H1 (cell line): Measurements from ENCODE around the gene NDC80. TPM values are rescaled to one million over a fixed set of nuclear protein-coding genes. Genes with fewer than 3 reads are reported as not detected.

Experiments used
- CTCF ChIA-PET: fragments of 300-600 bp; sonication (Branson Sonifier 250); formaldehyde crosslinking; loops from one replicate; lab custom pipeline; 2021; ENCODE audit not compliant: partially characterized antibody; lab: Charles Lee
- POLR2A ChIA-PET: fragments of 300-600 bp; sonication (Branson Sonifier 250); formaldehyde crosslinking; loops from one replicate; lab custom pipeline; 2021; ENCODE audit warnings: inconsistent platforms; ENCODE audit not compliant: partially characterized antibody; lab: Charles Lee
- DNase-seq, 2 experiments: peaks; one replicate each; pipeline versions ENCODE4 v3.0.0 to v3.0.0-alpha.2; 2010 to 2022; ENCODE audit warnings: low spot score in 2 of 2, low read depth in 1 of 2, mixed read lengths in 1 of 2
- FAIRE-seq: peaks from 2 replicates; lab custom pipeline; 2011; peaks lifted over from hg19 to GRCh38; lab: Jason Lieb, UNC
- H2AFZ ChIP-seq: 2 replicates; pipeline ENCODE4 v1.8.1; 2012; ENCODE audit warnings: low read length, inconsistent platforms
- H2AK5ac ChIP-seq: 2 replicates; pipeline ENCODE4 v1.6.1; 2013; ENCODE audit warnings: low read depth, low read length
- H2BK120ac ChIP-seq: replicated peaks from 2 replicates; pipeline ENCODE3; 2013; ENCODE audit warnings: low read depth, low read length, inconsistent platforms
- H2BK12ac ChIP-seq: 2 replicates; pipeline ENCODE4 v1.6.1; 2013; ENCODE audit warnings: low read depth, low read length
- H2BK15ac ChIP-seq: 2 replicates; pipeline ENCODE4 v1.6.1; 2013; ENCODE audit warnings: low read length
- H2BK20ac ChIP-seq: 2 replicates; pipeline ENCODE4 v1.6.1; 2013; ENCODE audit warnings: low read length
- H2BK5ac ChIP-seq: 2 replicates; pipeline ENCODE4 v1.6.1; 2013; ENCODE audit warnings: low read depth, low read length
- H3K14ac ChIP-seq: 2 replicates; pipeline ENCODE4 v1.6.1; 2013; ENCODE audit warnings: inconsistent platforms; ENCODE audit not compliant: insufficient read length
- H3K18ac ChIP-seq: 2 replicates; pipeline ENCODE4 v1.6.1; 2013; ENCODE audit warnings: low read length; ENCODE audit errors: extremely low read depth
- H3K23ac ChIP-seq: 2 replicates; pipeline ENCODE4 v1.6.1; 2013; ENCODE audit warnings: inconsistent platforms; ENCODE audit not compliant: insufficient read length
- H3K23me2 ChIP-seq: 2 replicates; pipeline ENCODE4 v1.6.1; 2013; ENCODE audit warnings: low read depth, low read length
- H3K27ac ChIP-seq: 2 replicates; pipeline ENCODE4 v1.6.1; 2011; ENCODE audit warnings: low read depth, low read length, inconsistent platforms
- H3K27me3 ChIP-seq, 4 experiments: replicated peaks in 1 of 4; 1 replicate in 1 of 4; 2 replicates in 3 of 4; pipeline versions ENCODE4 v1.6.1 to v1.8.1; 2011 to 2013; ENCODE audit warnings: low read length in 3 of 4, mild to moderate bottlenecking in 3 of 4, inconsistent platforms in 2 of 4, mixed read lengths in 2 of 4, moderate library complexity in 1 of 4; ENCODE audit not compliant: control insufficient read depth in 3 of 4, insufficient read depth in 3 of 4; ENCODE audit errors: extremely low read depth in 1 of 4
- H3K36me3 ChIP-seq, 4 experiments: 2 replicates each; pipeline versions ENCODE4 v1.6.1 to v1.8.1; 2011 to 2013; ENCODE audit warnings: mild to moderate bottlenecking in 4 of 4, low read length in 3 of 4, moderate library complexity in 2 of 4, control low read depth in 1 of 4, inconsistent platforms in 1 of 4; ENCODE audit not compliant: insufficient read depth in 4 of 4, control insufficient read depth in 2 of 4
- H3K4ac ChIP-seq: replicated peaks from 2 replicates; pipeline ENCODE3; 2013; ENCODE audit warnings: low read length, low read depth, mixed read lengths, inconsistent platforms; ENCODE audit not compliant: insufficient read length
- H3K4me1 ChIP-seq, 4 experiments: replicated peaks in 1 of 4; 1 replicate in 1 of 4; 2 replicates in 3 of 4; pipeline versions ENCODE4 v1.6.1 to v1.8.1; 2011 to 2013; ENCODE audit warnings: low read length in 3 of 4, inconsistent platforms in 2 of 4, mixed read lengths in 1 of 4; ENCODE audit not compliant: insufficient read depth in 4 of 4, control insufficient read depth in 3 of 4
- H3K4me2 ChIP-seq, 2 experiments: 2 replicates each; pipeline versions ENCODE4 v1.6.1 to v1.8.1; 2011 to 2013; ENCODE audit warnings: low read depth in 2 of 2, low read length in 2 of 2, control low read depth in 1 of 2, inconsistent platforms in 1 of 2, mild to moderate bottlenecking in 1 of 2; ENCODE audit not compliant: insufficient read depth in 1 of 2
- H3K4me3 ChIP-seq, 4 experiments: fragments of 200-600, 300-600 bp in 1 of 4; sonication (generic), shearing (Covaris generic), sonication (Bioruptor Twin) in 1 of 4; 2 replicates each; pipeline versions ENCODE4 v1.5.1 to v1.8.1; 2011 to 2016; ENCODE audit warnings: low read length in 4 of 4, low read depth in 3 of 4, control low read depth in 2 of 4, inconsistent platforms in 2 of 4, mild to moderate bottlenecking in 2 of 4, mixed read lengths in 1 of 4, moderate library complexity in 1 of 4; ENCODE audit not compliant: insufficient read depth in 2 of 4; ENCODE audit errors: extremely low read depth in 1 of 4
- H3K56ac ChIP-seq: replicated peaks from 2 replicates; pipeline ENCODE3; 2013; ENCODE audit warnings: low read depth, mild to moderate bottlenecking, mixed read lengths, low read length, inconsistent platforms; ENCODE audit not compliant: insufficient read length
- H3K79me1 ChIP-seq: 2 replicates; pipeline ENCODE4 v1.6.1; 2013; ENCODE audit warnings: low read depth, low read length, control low read depth
- H3K79me2 ChIP-seq, 2 experiments: 2 replicates each; pipeline versions ENCODE4 v1.6.1 to v1.8.1; 2012 to 2013; ENCODE audit warnings: low read length in 2 of 2, mild to moderate bottlenecking in 2 of 2, inconsistent platforms in 1 of 2; ENCODE audit not compliant: insufficient read depth in 2 of 2, control insufficient read depth in 1 of 2
- H3K9ac ChIP-seq, 4 experiments: replicated peaks in 1 of 4; 1 replicate in 1 of 4; 2 replicates in 3 of 4; pipeline versions ENCODE4 v1.6.1 to v1.8.1; 2011 to 2013; ENCODE audit warnings: low read depth in 3 of 4, low read length in 3 of 4, control low read depth in 2 of 4, mild to moderate bottlenecking in 2 of 4, moderate library complexity in 2 of 4, inconsistent platforms in 1 of 4; ENCODE audit errors: extremely low read depth in 1 of 4
- H3K9me3 ChIP-seq, 2 experiments: 2 replicates each; pipeline versions ENCODE4 v1.6.1 to v1.8.1; 2012 to 2013; ENCODE audit warnings: mild to moderate bottlenecking in 2 of 2, moderate library complexity in 2 of 2, control low read depth in 1 of 2, inconsistent platforms in 1 of 2, low read depth in 1 of 2, low read length in 1 of 2, mixed read lengths in 1 of 2; ENCODE audit not compliant: insufficient read depth in 2 of 2
- H4K20me1 ChIP-seq, 2 experiments: replicated peaks in 1 of 2; 2 replicates each; pipeline versions ENCODE3 to v1.8.1; 2011 to 2013; ENCODE audit warnings: inconsistent platforms in 2 of 2, low read length in 2 of 2, mild to moderate bottlenecking in 1 of 2; ENCODE audit not compliant: insufficient read depth in 2 of 2, control insufficient read depth in 1 of 2
- H4K5ac ChIP-seq: 2 replicates; pipeline ENCODE4 v1.6.1; 2013; ENCODE audit warnings: low read length, low read depth, mixed read lengths, inconsistent platforms; ENCODE audit not compliant: insufficient read length
- H4K8ac ChIP-seq: 2 replicates; pipeline ENCODE4 v1.8.0; 2013; ENCODE audit warnings: mild to moderate bottlenecking, moderate library complexity, low read length, inconsistent platforms; ENCODE audit not compliant: insufficient read depth; ENCODE audit errors: extremely low read depth
- H4K91ac ChIP-seq: replicated peaks from 2 replicates; pipeline ENCODE3; 2013; ENCODE audit warnings: low read length, mixed read lengths, inconsistent platforms; ENCODE audit not compliant: insufficient read length
- BRCA1 ChIP-seq: IDR thresholded peaks from 2 replicates; pipeline ENCODE4 v1.6.1; 2012; ENCODE audit warnings: low read depth, low read length, improper control_type of control experiment
- HDAC6 ChIP-seq: IDR thresholded peaks from one replicate; pipeline ENCODE4 v1.7.1; 2012; ENCODE audit warnings: low read depth, mild to moderate bottlenecking, inconsistent platforms, low read length, moderate library complexity
- JUN ChIP-seq: IDR thresholded peaks from 2 replicates; pipeline ENCODE4 v1.6.1; 2011; ENCODE audit warnings: low read depth, mild to moderate bottlenecking, improper control_type of control experiment, low read length
- POLR2AphosphoS5 ChIP-seq: IDR thresholded peaks from 2 replicates; pipeline ENCODE4 v1.6.1; 2011; ENCODE audit warnings: low read depth, low read length
- POU5F1 ChIP-seq: IDR thresholded peaks from 2 replicates; pipeline ENCODE4 v1.6.1; 2011; ENCODE audit warnings: low read depth, mild to moderate bottlenecking, low read length, moderate library complexity
- RAD21 ChIP-seq, 2 experiments: IDR thresholded peaks in 1 of 2; conservative IDR thresholded peaks in 1 of 2; 2 replicates each; pipeline ENCODE4 v1.6.1; 2011; ENCODE audit warnings: low read depth in 2 of 2, low read length in 2 of 2, improper control_type of control experiment in 1 of 2, inconsistent platforms in 1 of 2, mild to moderate bottlenecking in 1 of 2, moderate library complexity in 1 of 2
- RXRA ChIP-seq: IDR thresholded peaks from 2 replicates; pipeline ENCODE4 v1.6.1; 2011; ENCODE audit warnings: low read depth, mild to moderate bottlenecking, low read length, moderate library complexity; ENCODE audit not compliant: insufficient read depth
- SIX5 ChIP-seq: IDR thresholded peaks from 2 replicates; pipeline ENCODE4 v1.6.1; 2011; ENCODE audit warnings: mild to moderate bottlenecking, low read depth, low read length
- SP1 ChIP-seq: IDR thresholded peaks from 2 replicates; pipeline ENCODE4 v1.6.1; 2011; ENCODE audit warnings: low read depth, low read length
- TEAD4 ChIP-seq: IDR thresholded peaks from 2 replicates; pipeline ENCODE4 v1.6.1; 2012; ENCODE audit warnings: low read depth, low read length, inconsistent platforms, mixed read lengths
- WGBS, 2 experiments: shearing (Covaris generic) in 1 of 2; methylation state at CpG; one replicate each; pipeline versions ENCODE4 v1.1.6 to v1.1.7; 2013 to 2015; ENCODE audit warnings: low lambda C conversion rate in 2 of 2, mixed read lengths in 2 of 2, inconsistent platforms in 1 of 2, low coverage in 1 of 2, missing lambda C conversion rate in 1 of 2; ENCODE audit not compliant: insufficient replicate concordance in 2 of 2, insufficient coverage in 1 of 2, insufficient read length in 1 of 2; ENCODE audit errors: extremely low coverage in 1 of 2, missing lambda C conversion rate in 1 of 2; 5-methylcytosine and 5-hydroxymethylcytosine counted together
- polyA plus RNA-seq, 7 experiments: library from polyadenylated mRNA; depleted of rRNA in 3 of 7; stranded (reverse) in 5 of 7; unstranded in 2 of 7; fragments of >200 nt in 5 of 7; fragments of 200-250 nt in 2 of 7; gene quantifications; 1 replicate in 5 of 7; 2 replicates in 1 of 7; 4 replicates in 1 of 7; pipeline versions ENCODE4 v1.2.1 to v1.2.3, GENCODE V29; 2011 to 2013; ENCODE audit warnings: missing spikeins in 2 of 7, mixed read lengths in 2 of 7
- total RNA-seq: library from RNA; stranded (reverse); fragmentation: NEBNext Ultra II Directional; extraction: Animal tissue kit (Norgen Biotek cat#: 25700); gene quantifications from 2 replicates; pipeline ENCODE4 v1.2.1, GENCODE V29; 2021
- TF ChIP-seq, protein P1 (sequence below): IDR thresholded peaks from 2 replicates; pipeline ENCODE4 v1.6.1; 2012; ENCODE audit warnings: inconsistent platforms

NDC80 gene
- total and polyA plus RNA-seq, 2 of the 8 experiments (the other 6 are each of a cell fraction or from before 2014, with no cell fraction given), result 11.0 to 45.0 TPM

DNA sequence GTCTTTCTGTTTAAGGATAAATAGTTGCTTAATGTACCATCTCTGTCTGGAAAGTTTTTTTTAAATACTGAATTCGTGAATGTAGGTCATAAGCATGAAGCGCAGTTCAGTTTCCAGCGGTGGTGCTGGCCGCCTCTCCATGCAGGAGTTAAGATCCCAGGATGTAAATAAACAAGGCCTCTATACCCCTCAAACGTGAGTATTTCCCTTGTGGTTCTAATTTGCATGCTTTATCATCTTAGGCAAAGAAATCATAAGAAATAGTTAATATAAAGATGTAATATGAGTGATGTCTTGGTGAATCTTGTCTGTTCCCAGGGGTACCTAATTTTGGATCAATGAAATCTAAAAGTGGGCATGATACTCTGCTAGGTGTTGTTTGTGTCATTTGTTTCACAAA is 1.5 kb downstream of the NDC80 start:
- H3K79me2 ChIP-seq, result peaks cover 12 to 61% of the 10 kb centered on the region in 2 experiments
- TF ChIP-seq TEAD4 (no peak), SP1 (no peak), BRCA1 (no peak), RAD21 (IDR thresholded peaks at IDR 0.05 in 1 of 2, conservative IDR thresholded peaks at IDR 0.05 in 1 of 2; ENCODE audit: low read depth in 2 of 2, low read length in 2 of 2) (no peak), RXRA (no peak), POLR2AphosphoS5 (no peak), SIX5 (no peak), JUN (no peak), HDAC6 (no peak), POU5F1 (no peak)
- TF ChIP-seq, protein P1, sequence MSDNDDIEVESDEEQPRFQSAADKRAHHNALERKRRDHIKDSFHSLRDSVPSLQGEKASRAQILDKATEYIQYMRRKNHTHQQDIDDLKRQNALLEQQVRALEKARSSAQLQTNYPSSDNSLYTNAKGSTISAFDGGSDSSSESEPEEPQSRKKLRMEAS, result no peak

More for the DNA sequence above, 1.5 kb downstream of the NDC80 start:
- no peaks in the 10 kb centered on the region for H4K20me1 ChIP-seq
- H4K5ac ChIP-seq, result no peak overlapping the region
- no peak overlapping the region for H4K91ac ChIP-seq
- no peak overlapping the region; a peak in 1 of 7 replicates for H3K9ac ChIP-seq
- no peak overlapping the region for H2BK15ac ChIP-seq
- no peak overlapping the region for H3K27ac ChIP-seq
- H3K27me3 ChIP-seq, result no peaks in the 10 kb centered on the region
- H2BK12ac ChIP-seq, result no peak overlapping the region
- no peak overlapping the region for H3K4ac ChIP-seq
- CTCF ChIA-PET, result no interaction called here
- H3K4me2 ChIP-seq, result peak overlapping the region; percentile 80 to 88
- no peak overlapping the region for H2BK120ac ChIP-seq
- H2AFZ ChIP-seq, result no peak overlapping the region
- no peak overlapping the region for H3K56ac ChIP-seq
- DNase-seq (no peak), FAIRE-seq (no peak)
- H3K23me2 ChIP-seq, result peaks cover 8% of the 10 kb centered on the region
- H3K14ac ChIP-seq, result no peak overlapping the region
- H3K36me3 ChIP-seq, result peaks cover 2 to 34% (median 17%) of the 10 kb centered on the region in 4 experiments; a peak in 7 of 8 replicates
- no peak overlapping the region for H2AK5ac ChIP-seq
- H2BK20ac ChIP-seq, result no peak overlapping the region
- H3K23ac ChIP-seq, result no peak overlapping the region
- H3K79me1 ChIP-seq, result peaks cover 8% of the 10 kb centered on the region
- POLR2A ChIA-PET, result interaction anchor here (2.0 kb wide), 1 partner anchor 14 kb away, joined by 6 read pairs; no protein-coding TSS in a partner anchor
- H4K8ac ChIP-seq, result no peak overlapping the region
- peak overlapping the region; percentile 77 to 97 (median 86); a peak in 7 of 8 replicates for H3K4me3 ChIP-seq
- no peaks in the 10 kb centered on the region for H3K9me3 ChIP-seq
- peaks cover 0 to 8% (median 4%) of the 10 kb centered on the region in 4 experiments; a peak in 2 of 7 replicates for H3K4me1 ChIP-seq
- H3K18ac ChIP-seq, result no peak overlapping the region
- WGBS, 2 experiments, result 18% methylated on average over 5 of the region's 5 CpGs; no CpG with 5 or more reads in 1 of the 2 experiments
- no peak overlapping the region for H2BK5ac ChIP-seq
